Upper lobe of left lung (tissue), 6 donors: Measurements from ENCODE around the gene MEP1B. TPM values are rescaled to one million over a fixed set of nuclear protein-coding genes. Genes with fewer than 3 reads are reported as not detected.

Experiments used
- ATAC-seq, 2 donors: fragments of 200-7000 bp; cut with Tn5 transposase; one replicate each; pipeline ENCODE4 v1.9.1; 2022; ENCODE audit warnings: mild to moderate bottlenecking in 2 of 2, moderate library complexity in 2 of 2; ENCODE audit not compliant: low FRiP score in 2 of 2
- DNase-seq, 2 donors: peaks; one replicate each; pipeline ENCODE4 v3.0.0-alpha.2; 2019 to 2020
- H3K27ac ChIP-seq, 4 donors: fragments of 200-600 bp; sonication (generic); one replicate each; pipeline ENCODE4 v1.5.1; 2016 to 2019
- H3K27me3 ChIP-seq, 4 donors: fragments of 200-600 bp; sonication (generic); one replicate each; pipeline ENCODE4 v1.5.1; 2017 to 2019
- H3K36me3 ChIP-seq, 4 donors: fragments of 200-600 bp; sonication (generic); one replicate each; pipeline ENCODE4 v1.5.1; 2016 to 2019
- H3K4me1 ChIP-seq, 4 donors: fragments of 200-600 bp; sonication (generic); one replicate each; pipeline ENCODE4 v1.5.1; 2018 to 2019
- H3K4me3 ChIP-seq, 4 donors: fragments of 200-600 bp; sonication (generic); one replicate each; pipeline ENCODE4 v1.5.1; 2017 to 2019; ENCODE audit warnings: mild to moderate bottlenecking in 2 of 4, moderate library complexity in 1 of 4
- H3K9me3 ChIP-seq, 4 donors: fragments of 200-600 bp; sonication (generic); one replicate each; pipeline ENCODE4 v1.5.1; 2018 to 2019
- CTCF ChIP-seq, 6 experiments: fragments of 450-650 bp in 4 of 6; fragments of 200-600 bp in 2 of 6; sonication (generic) in 2 of 6; IDR thresholded peaks; one replicate each; pipeline ENCODE4 v1.5.1; 2016 to 2019; ENCODE audit warnings: antibody characterized with exemption in 6 of 6
- EP300 ChIP-seq, 4 donors: sonication (generic); formaldehyde crosslinking; IDR thresholded peaks; one replicate each; pipeline ENCODE4 v1.5.1; 2017; ENCODE audit warnings: antibody characterized with exemption in 4 of 4, control low read depth in 2 of 4
- POLR2A ChIP-seq, 4 donors: fragments of 450-650 bp; IDR thresholded peaks; one replicate each; pipeline ENCODE4 v1.5.1; 2016 to 2017; ENCODE audit warnings: antibody characterized with exemption in 4 of 4, mild to moderate bottlenecking in 2 of 4
- POLR2AphosphoS5 ChIP-seq, 2 donors: sonication (generic); formaldehyde crosslinking; IDR thresholded peaks; one replicate each; pipeline ENCODE4 v1.5.1; 2017; ENCODE audit warnings: antibody characterized with exemption in 2 of 2
- WGBS, 2 donors: methylation state at CpG; one replicate each; pipeline ENCODE4 v1.1.5; 2017 to 2018; 5-methylcytosine and 5-hydroxymethylcytosine counted together
- total RNA-seq, 6 donors: library from RNA; depleted of rRNA in 4 of 6; stranded (reverse); fragments of >200 nt in 4 of 6; gene quantifications; one replicate each; pipeline versions ENCODE4 v1.1.0 to v1.2.1, GENCODE V29; 2016 to 2021
- donor health status: DM: no; HTN: no; CAD: no; lungs with moderate emphysema.
- donor health status: DM: no; HTN: yes; CAD: no; lungs with severe emphysema.

MEP1B gene
- not detected for total RNA-seq

GRCh38 chr18:32189790-32190189 lies at the start of gene MEP1B:
TSS of gene MEP1B (plus strand) at chr18:32190039. CDS start at chr18:32190071, 32 bp downstream.
- no peak for TF ChIP-seq CTCF (IDR thresholded peaks at IDR 0.05)
- no peak for TF ChIP-seq POLR2A (IDR thresholded peaks at IDR 0.05)
- TF ChIP-seq EP300 (IDR thresholded peaks at IDR 0.05), result no peak
- TF ChIP-seq POLR2AphosphoS5 (IDR thresholded peaks at IDR 0.05), result no peak
- Histone ChIP-seq H3K27ac (no peak within 1 kb of the TSS), H3K9me3 (no peaks in the 10 kb centered on the region), H3K4me3 (no peak within 1 kb of the TSS), H3K36me3 (no peaks in the 10 kb centered on the region), H3K27me3 (no peaks in the 10 kb centered on the region), H3K4me1 (no peaks in the 10 kb centered on the region)
- ATAC-seq, result no peak
- 81 to 86% methylated on average over 2 of the region's 2 CpGs for WGBS, 2 donors
- no peak for DNase-seq

GRCh38 chr18:32148185-32148870 lies 41.5 kb upstream of the MEP1B start:
- 40 to 86% methylated on average over 2 of the region's 2 CpGs for WGBS, 2 donors
- H3K27me3 ChIP-seq, result no peaks in the 10 kb centered on the region
- DNase-seq, result no peak
- H3K4me1 ChIP-seq, result no peaks in the 10 kb centered on the region
- no peaks in the 10 kb centered on the region for H3K36me3 ChIP-seq
- no peak overlapping the region for H3K27ac ChIP-seq
- TF ChIP-seq POLR2A (IDR thresholded peaks at IDR 0.05) (no peak), CTCF (IDR thresholded peaks at IDR 0.05) (no peak), POLR2AphosphoS5 (IDR thresholded peaks at IDR 0.05) (no peak), EP300 (IDR thresholded peaks at IDR 0.05) (no peak)
- no peaks in the 10 kb centered on the region for H3K9me3 ChIP-seq
- H3K4me3 ChIP-seq, result no peak overlapping the region
- no peak for ATAC-seq

GRCh38 chr18:32152705-32153448 lies 37.0 kb upstream of the MEP1B start:
- ATAC-seq, result no peak
- H3K4me1 ChIP-seq, result peaks cover 0 to 3% (median under 1%) of the 10 kb centered on the region in 4 donors
- no peaks in the 10 kb centered on the region for H3K36me3 ChIP-seq
- no peaks in the 10 kb centered on the region for H3K27me3 ChIP-seq
- no peaks in the 10 kb centered on the region for H3K9me3 ChIP-seq
- TF ChIP-seq POLR2AphosphoS5 (IDR thresholded peaks at IDR 0.05) (no peak), POLR2A (IDR thresholded peaks at IDR 0.05) (no peak), CTCF (IDR thresholded peaks at IDR 0.05) (no peak), EP300 (IDR thresholded peaks at IDR 0.05) (no peak)
- no peak overlapping the region for H3K27ac ChIP-seq
- no peak for DNase-seq
- H3K4me3 ChIP-seq, result no peak overlapping the region
- 78 to 86% methylated on average over 5 of the region's 5 CpGs for WGBS, 2 donors

- no peak for ATAC-seq
- no peak overlapping the region for H3K27ac ChIP-seq
- H3K4me3 ChIP-seq, result no peak overlapping the region
- peaks cover 3 to 11% (median 8%) of the 10 kb centered on the region in 4 donors for H3K4me1 ChIP-seq
- H3K27me3 ChIP-seq, result no peaks in the 10 kb centered on the region
- no peak for DNase-seq
- no peaks in the 10 kb centered on the region for H3K36me3 ChIP-seq
- TF ChIP-seq POLR2A (IDR thresholded peaks at IDR 0.05) (no peak), POLR2AphosphoS5 (IDR thresholded peaks at IDR 0.05) (no peak), EP300 (IDR thresholded peaks at IDR 0.05) (no peak)
- no peaks in the 10 kb centered on the region for H3K9me3 ChIP-seq
These were observed 33.0 kb upstream of the MEP1B start for GRCh38 chr18:32156855-32157254.

- peaks cover 3 to 11% (median 8%) of the 10 kb centered on the region in 4 donors for H3K4me1 ChIP-seq
- no peak overlapping the region for H3K27ac ChIP-seq
- no peak for TF ChIP-seq EP300 (IDR thresholded peaks at IDR 0.05)
- no peak for TF ChIP-seq POLR2AphosphoS5 (IDR thresholded peaks at IDR 0.05)
- TF ChIP-seq POLR2A (IDR thresholded peaks at IDR 0.05), result no peak
- TF ChIP-seq CTCF (IDR thresholded peaks at IDR 0.05), result no peak
- DNase-seq (no peak), ATAC-seq (no peak)
- no peaks in the 10 kb centered on the region for H3K9me3 ChIP-seq
- WGBS, 2 donors, result 68 to 70% methylated on average over 4 to 5 of the region's 5 CpGs
- H3K4me3 ChIP-seq, result no peak overlapping the region
- H3K36me3 ChIP-seq, result no peaks in the 10 kb centered on the region
- H3K27me3 ChIP-seq, result no peaks in the 10 kb centered on the region
These were observed 32.3 kb upstream of the MEP1B start for GRCh38 chr18:32157580-32157979.
